Osteoblast (primary cell): ENCODE measurements around the gene FRMD4A. TPM values are rescaled to one million over a fixed set of nuclear protein-coding genes. Genes with fewer than 3 reads are reported as not detected.
"Not testable (repeated sequence)": the region's sequence is repeated elsewhere in the genome, so short reads cannot be mapped to it uniquely, and the experiment has no call there.

ENCODE experiments used
- DNase-seq: peaks from one replicate; pipeline ENCODE4 v3.0.0; 2011; ENCODE audit warnings: low spot score, mixed read lengths; ENCODE audit not compliant: insufficient read length; ENCODE audit errors: missing footprints
- H2AFZ ChIP-seq: 2 replicates; pipeline ENCODE4 v1.6.0; 2011; ENCODE audit warnings: mild to moderate bottlenecking, low read length
- H3K27ac ChIP-seq: 2 replicates; pipeline ENCODE4 v1.5.1; 2011; ENCODE audit warnings: mild to moderate bottlenecking, low read depth, low read length, moderate library complexity
- H3K27me3 ChIP-seq: 2 replicates; pipeline ENCODE4 v1.6.0; 2012; ENCODE audit warnings: mild to moderate bottlenecking, control low read depth, inconsistent platforms, low read length, moderate library complexity; ENCODE audit not compliant: insufficient read depth
- H3K36me3 ChIP-seq: 2 replicates; pipeline ENCODE4 v1.5.1; 2011; ENCODE audit warnings: mild to moderate bottlenecking, low read length, control low read depth, moderate library complexity; ENCODE audit not compliant: insufficient read depth
- H3K4me1 ChIP-seq: 2 replicates; pipeline ENCODE4 v1.5.1; 2011; ENCODE audit warnings: mild to moderate bottlenecking, low read length, control low read depth, moderate library complexity; ENCODE audit not compliant: insufficient read depth
- H3K4me2 ChIP-seq: 2 replicates; pipeline ENCODE4 v1.6.0; 2011; ENCODE audit warnings: mild to moderate bottlenecking, low read length; ENCODE audit not compliant: insufficient read depth
- H3K4me3 ChIP-seq: fragments of 200-600 bp; sonication (generic); 3 replicates; pipeline ENCODE4 v1.5.1; 2012; ENCODE audit warnings: mild to moderate bottlenecking, low read length, inconsistent platforms; ENCODE audit not compliant: insufficient read depth
- H3K79me2 ChIP-seq: 2 replicates; pipeline ENCODE4 v1.6.0; 2012; ENCODE audit warnings: mild to moderate bottlenecking, low read length, control low read depth, inconsistent platforms; ENCODE audit not compliant: insufficient read depth
- H3K9me3 ChIP-seq: 2 replicates; pipeline ENCODE4 v1.5.1; 2011; ENCODE audit warnings: low read depth, low read length, control low read depth
- H4K20me1 ChIP-seq: 2 replicates; pipeline ENCODE4 v1.6.0; 2012; ENCODE audit warnings: mild to moderate bottlenecking, low read length, control low read depth; ENCODE audit not compliant: insufficient read depth
- CTCF ChIP-seq: IDR thresholded peaks from 2 replicates; pipeline ENCODE4 v1.5.1; 2011; ENCODE audit warnings: mild to moderate bottlenecking, low read depth, low read length, moderate library complexity; ENCODE audit errors: extremely low read depth
- total RNA-seq: library from RNA; depleted of rRNA; stranded (reverse); fragments of >200 nt; gene quantifications from 2 replicates; pipeline ENCODE4 v1.2.3, GENCODE V29; 2012

Gene FRMD4A
- total RNA-seq, 1 donor = 41.3 TPM

GRCh38 chr10:14244147-14244546 is 86.6 kb downstream of the FRMD4A start:
- Histone ChIP-seq H3K4me1 (peaks cover 6% of the 10 kb centered on the region), H3K79me2 (no peaks in the 10 kb centered on the region), H3K4me3 (no peak overlapping the region), H2AFZ (no peak overlapping the region), H3K27ac (no peak overlapping the region), H3K9me3 (no peaks in the 10 kb centered on the region), H3K36me3 (no peaks in the 10 kb centered on the region), H3K27me3 (peaks cover 18% of the 10 kb centered on the region), H4K20me1 (no peaks in the 10 kb centered on the region), H3K4me2 (no peak overlapping the region)
- no peak for DNase-seq
- no peak for TF ChIP-seq CTCF

- Histone ChIP-seq H3K4me3 (no peak overlapping the region), H3K36me3 (no peaks in the 10 kb centered on the region), H3K9me3 (no peaks in the 10 kb centered on the region), H4K20me1 (no peaks in the 10 kb centered on the region), H3K4me1 (peaks cover 6% of the 10 kb centered on the region), H3K79me2 (no peaks in the 10 kb centered on the region), H3K4me2 (no peak overlapping the region), H2AFZ (no peak overlapping the region), H3K27me3 (peaks cover 15% of the 10 kb centered on the region), H3K27ac (no peak overlapping the region)
- no peak for TF ChIP-seq CTCF
- DNase-seq = no peak
Observed at GRCh38 chr10:14243221-14243620, 87.5 kb downstream of the FRMD4A start.

GRCh38 chr10:14241196-14241595 is 89.5 kb downstream of the FRMD4A start:
- Histone ChIP-seq H3K4me2 (no peak overlapping the region), H4K20me1 (no peaks in the 10 kb centered on the region), H3K4me1 (peaks cover 6% of the 10 kb centered on the region), H3K36me3 (no peaks in the 10 kb centered on the region), H3K4me3 (no peak overlapping the region), H3K27me3 (peaks cover 16% of the 10 kb centered on the region), H3K27ac (no peak overlapping the region), H2AFZ (no peak overlapping the region), H3K9me3 (no peaks in the 10 kb centered on the region), H3K79me2 (no peaks in the 10 kb centered on the region)
- no peak for TF ChIP-seq CTCF
- no peak for DNase-seq

- Histone ChIP-seq H3K36me3 (no peaks in the 10 kb centered on the region), H4K20me1 (no peaks in the 10 kb centered on the region), H2AFZ (peak overlapping the region; percentile 61), H3K9me3 (no peaks in the 10 kb centered on the region), H3K4me3 (no peak overlapping the region), H3K27ac (no peak overlapping the region), H3K4me2 (no peak overlapping the region), H3K79me2 (no peaks in the 10 kb centered on the region), H3K27me3 (peaks cover 23% of the 10 kb centered on the region), H3K4me1 (peaks cover 6% of the 10 kb centered on the region)
- DNase-seq = no peak
- no peak for TF ChIP-seq CTCF
Observed at GRCh38 chr10:14240253-14241189, 90.2 kb downstream of the FRMD4A start.

GRCh38 chr10:14238659-14239058 is 92.1 kb downstream of the FRMD4A start:
- H3K27ac ChIP-seq = not testable (repeated sequence)

More at GRCh38 chr10:14238659-14239058, 92.1 kb downstream of the FRMD4A start:
- not testable (repeated sequence) for H2AFZ ChIP-seq, H4K20me1 ChIP-seq, H3K36me3 ChIP-seq, H3K4me1 ChIP-seq, H3K4me2 ChIP-seq, H3K4me3 ChIP-seq, H3K9me3 ChIP-seq, DNase-seq, H3K79me2 ChIP-seq
- H3K27me3 ChIP-seq = peaks cover 33% of the 10 kb centered on the region
